DMS153 (cell line): ENCODE data around the gene RIMBP2.
A peak's percentile ranks its signal among the peaks of the same experiment; 100 is the strongest.

Experiments
- DNase-seq: peaks from one replicate; lab custom pipeline; 2025; lab: John Stamatoyannopoulos, UW

RIMBP2 gene

GRCh38 chr12:130566446-130567155, 149.5 kb downstream of the RIMBP2 start:
- no peak for DNase-seq

GRCh38 chr12:130565189-130565588, 150.9 kb downstream of the RIMBP2 start:
- no peak for DNase-seq

DNA sequence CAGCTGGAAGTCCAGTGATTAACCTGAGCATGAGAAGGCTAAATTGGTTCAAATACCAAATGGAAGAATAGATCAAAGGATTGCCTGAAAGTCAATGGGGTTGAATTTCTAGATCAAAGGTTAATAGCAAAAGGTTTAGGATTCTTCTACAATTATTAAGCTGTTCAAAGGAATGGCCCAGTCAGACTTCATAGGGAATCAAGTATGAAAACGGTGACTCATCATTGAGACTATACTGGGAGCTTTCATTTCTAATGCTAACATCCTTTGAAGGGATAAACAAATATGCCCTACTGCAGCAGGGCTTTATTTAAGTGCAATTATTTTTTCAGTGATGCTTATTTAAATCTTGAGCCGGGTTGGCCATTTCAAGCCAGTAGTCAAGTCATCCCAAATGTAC, 152.8 kb downstream of the RIMBP2 start:
- no peak for DNase-seq

- no peak for DNase-seq
Observed at GRCh38 chr12:130562716-130563115, 153.4 kb downstream of the RIMBP2 start.

- DNase-seq: no peak
Observed at GRCh38 chr12:130560321-130560720, 155.8 kb downstream of the RIMBP2 start.

DNA sequence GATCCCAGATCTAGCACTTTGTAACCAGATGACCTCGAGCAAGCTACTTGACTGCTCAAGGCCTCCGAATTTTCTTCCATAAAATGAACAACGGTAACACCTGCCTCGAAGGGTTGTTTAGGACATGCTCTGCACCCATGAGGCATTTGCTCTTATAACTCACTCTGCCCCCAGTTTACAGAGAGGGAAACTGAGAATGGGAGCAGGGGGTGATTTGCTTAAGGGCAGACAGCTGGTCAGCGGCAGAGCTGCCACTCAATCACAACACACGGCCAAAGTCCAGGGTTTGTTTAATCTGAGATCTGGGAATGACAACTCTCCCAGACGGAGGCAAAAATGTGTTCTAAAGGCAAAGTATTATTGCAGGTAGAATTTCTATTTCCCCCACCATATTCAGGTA, 156.3 kb downstream of the RIMBP2 start:
- no peak for DNase-seq

DNA sequence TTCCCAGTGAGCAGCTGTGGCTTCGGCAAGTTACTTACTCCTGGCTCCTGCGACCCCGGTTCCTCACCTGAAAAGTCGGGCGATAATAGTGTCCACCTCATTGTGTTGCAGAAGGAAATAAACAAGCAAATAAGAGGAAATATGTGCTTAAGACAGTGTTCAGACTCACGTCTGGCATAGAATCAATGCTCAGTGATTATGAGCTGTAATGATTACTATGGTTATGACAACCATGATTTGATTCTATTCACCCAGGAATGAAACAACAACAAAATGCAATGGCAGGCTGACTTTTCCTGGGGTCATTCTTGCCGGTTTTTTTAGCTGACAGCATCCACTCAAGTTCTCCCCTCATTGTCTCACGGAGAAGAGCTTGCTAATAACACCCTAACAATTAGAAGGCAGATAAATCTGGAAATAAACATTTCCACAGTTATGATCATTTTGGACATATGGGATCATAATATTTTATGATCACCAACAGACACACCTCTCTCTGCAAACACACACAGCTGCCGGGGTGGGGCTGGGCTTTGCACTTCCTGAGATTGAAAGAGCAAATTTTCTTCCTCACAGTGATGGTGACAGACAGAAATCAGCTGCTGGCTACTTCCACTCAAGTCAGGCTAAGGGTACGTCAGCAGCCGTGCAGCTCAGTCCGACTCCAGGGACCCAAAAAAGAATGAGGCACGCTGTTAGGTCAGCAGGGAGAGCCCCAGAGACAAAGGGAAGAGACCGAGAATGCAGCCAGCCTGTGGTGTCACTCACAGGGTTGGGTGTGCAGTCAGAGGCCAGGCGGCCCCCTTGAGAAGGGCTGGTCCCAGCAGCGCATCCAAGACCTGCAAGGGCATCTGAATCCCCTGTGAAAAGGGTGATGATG, 158.0 kb downstream of the RIMBP2 start:
- peak; percentile 66 for DNase-seq

DNA sequence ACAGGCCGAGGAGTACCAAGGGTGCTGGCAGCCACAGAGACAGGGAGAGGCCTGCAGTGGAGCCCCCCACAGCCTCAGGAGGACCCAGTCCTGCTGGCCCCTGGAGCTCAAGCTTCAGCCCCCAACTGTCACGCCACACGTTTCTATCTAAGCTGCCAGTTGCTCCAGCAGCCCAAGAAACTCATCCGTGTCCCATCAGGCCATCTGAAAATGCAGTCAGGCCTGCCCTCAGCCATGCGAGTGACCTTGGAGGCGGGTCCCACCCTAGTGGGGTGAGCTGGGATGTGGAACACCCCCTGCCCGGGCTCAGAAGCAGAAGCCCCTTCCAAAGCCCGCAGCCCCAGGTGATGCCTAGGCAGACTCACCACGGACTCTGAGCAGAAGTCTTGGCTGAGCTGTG, 158.9 kb downstream of the RIMBP2 start:
- no peak for DNase-seq

- no peak for DNase-seq
Observed at GRCh38 chr12:130556486-130557055, 159.5 kb downstream of the RIMBP2 start.

DNA sequence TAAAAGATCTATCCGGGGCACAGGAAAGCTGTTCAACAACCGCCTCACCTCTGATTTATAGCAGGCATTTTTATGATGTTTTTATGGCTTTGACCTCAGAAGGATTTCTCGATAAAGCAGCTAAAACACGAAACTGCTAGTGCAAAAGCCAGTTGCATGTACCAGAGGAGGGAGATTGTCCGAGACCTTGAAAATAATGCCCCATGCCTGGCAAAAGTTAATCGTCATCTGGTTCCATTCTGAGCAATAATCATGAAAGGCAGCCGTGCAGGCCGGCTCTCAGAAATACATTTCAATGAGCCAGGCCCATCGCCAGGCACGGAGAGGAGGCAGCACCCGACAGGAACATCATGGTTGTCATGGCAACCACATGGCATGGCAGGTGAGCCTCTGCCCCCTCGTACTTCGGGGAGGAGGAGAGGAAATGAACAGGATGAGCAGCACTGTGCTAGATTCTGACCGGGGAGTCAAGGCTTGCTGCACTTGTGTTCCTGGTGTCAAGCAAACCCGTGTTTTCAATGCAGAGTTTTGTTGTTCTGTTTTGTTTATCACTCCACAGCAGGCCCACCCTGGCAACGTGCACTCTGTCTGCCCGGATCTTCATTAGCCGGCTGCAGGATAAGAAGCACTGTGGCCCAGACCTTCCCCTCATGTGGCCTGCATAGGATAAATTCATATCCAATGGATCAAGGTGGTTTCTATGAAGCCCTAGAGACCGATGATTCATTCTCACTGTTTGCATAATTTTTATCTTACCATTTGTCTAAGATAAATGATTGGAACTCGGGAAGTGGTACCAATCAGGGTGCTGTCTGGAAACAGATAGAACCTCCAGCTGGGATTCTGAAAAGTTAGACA, 160.2 kb downstream of the RIMBP2 start:
- DNase-seq: peak; percentile 91

DNA sequence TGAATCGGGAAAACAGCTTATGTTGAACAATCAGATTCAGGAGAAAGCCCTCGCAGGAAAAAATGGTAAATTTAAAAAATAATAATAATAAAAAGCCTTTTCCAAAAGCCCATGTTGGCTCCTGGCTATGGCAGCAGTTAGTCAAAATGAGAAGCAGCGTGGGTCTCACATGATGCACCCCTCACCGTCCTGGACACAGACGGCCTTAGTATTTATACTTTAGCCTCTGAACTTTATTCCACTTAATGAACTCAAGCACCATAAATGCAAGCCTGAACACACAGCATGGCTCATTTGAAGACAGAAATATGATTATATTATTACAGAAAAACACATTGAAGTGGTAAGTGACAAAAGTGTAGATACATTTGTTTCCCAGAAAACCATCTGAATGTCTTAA, 160.9 kb downstream of the RIMBP2 start:
- no peak for DNase-seq

DNA sequence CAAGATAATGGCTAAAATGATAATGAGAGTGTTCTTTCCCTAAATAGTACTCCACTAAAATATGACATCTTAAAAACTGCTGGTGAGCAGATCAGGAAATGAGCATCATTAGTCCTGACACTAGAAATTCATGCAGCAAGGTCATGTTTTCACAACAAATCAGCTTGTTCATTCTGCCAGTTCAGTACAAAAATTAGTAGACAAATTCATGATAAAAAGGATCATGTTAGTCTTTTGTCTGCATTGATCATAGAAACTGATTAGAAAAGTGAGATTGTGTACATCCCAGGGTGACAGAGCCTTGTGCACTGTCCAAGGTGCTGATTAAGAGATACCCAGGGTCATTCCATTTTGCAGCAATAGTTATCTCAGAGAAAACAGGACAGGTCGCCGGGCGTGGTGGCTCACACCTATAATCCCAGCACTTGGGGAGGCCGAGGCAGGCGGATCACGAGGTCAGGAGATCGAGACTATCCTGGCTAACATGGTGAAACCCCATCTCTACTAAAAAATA, 163.6 kb downstream of the RIMBP2 start:
- DNase-seq: no peak

DNA sequence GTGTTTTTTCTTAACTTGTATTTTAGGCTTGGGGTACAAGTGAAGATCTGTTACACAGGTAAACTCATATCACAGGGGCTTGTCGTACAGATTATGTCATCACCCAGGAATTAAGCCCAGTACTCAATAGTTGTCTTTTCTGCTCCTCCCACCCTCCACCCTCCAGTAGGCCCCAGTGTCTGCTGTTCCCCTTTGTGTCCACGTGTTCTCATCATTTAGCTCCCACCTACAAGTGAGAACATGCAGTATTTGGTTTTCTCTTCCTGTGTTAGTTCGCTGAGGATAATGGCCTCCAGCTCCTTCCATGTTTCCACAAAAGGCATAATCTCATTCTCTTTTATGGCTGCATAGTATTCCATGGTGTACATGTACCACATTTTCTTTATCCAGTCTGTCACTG, 166.7 kb downstream of the RIMBP2 start:
- DNase-seq: no peak

- DNase-seq: no peak
Observed at GRCh38 chr12:130547480-130548155, 168.5 kb downstream of the RIMBP2 start.

GRCh38 chr12:130546494-130546893, 169.6 kb downstream of the RIMBP2 start:
- DNase-seq: no peak

DNA sequence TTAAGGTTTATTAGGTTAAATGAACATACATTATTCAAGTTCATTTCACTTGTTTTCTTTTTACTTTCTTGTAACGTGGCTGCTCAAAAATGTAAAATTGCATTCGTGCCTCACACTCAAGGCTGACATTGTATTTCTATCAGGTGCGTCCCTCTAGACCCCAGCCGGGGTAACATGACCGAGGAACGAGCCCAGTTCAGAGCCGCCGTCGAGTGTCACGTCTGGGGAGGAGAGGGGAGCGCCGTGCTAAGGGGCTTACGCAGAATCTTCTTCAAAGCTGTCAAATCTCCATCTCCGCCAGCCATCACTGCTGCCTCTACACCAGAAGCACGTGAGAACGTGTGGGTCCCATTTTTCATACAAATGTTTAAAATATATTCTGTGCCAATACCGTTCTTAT, 170.6 kb downstream of the RIMBP2 start:
- no peak for DNase-seq

DNA sequence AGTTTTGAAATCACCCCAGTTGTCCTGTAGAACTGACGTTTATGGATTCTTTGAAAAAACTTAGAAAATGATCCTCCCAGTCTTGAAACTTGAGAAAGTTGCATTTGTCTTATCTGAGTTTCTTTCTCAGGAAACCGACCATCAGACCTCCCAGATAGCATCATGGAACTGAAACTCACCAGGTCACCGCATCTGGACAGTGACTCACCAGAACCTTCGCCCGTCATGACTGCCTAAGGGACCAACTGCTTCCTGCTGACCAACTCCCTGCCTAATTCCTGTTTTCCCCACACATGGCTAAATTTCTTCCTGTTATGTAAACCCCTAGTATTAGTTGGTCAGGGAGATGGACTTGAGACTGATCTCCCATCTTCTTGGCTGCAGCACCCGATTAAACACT, 175.7 kb downstream of the RIMBP2 start:
- DNase-seq: no peak

DNA sequence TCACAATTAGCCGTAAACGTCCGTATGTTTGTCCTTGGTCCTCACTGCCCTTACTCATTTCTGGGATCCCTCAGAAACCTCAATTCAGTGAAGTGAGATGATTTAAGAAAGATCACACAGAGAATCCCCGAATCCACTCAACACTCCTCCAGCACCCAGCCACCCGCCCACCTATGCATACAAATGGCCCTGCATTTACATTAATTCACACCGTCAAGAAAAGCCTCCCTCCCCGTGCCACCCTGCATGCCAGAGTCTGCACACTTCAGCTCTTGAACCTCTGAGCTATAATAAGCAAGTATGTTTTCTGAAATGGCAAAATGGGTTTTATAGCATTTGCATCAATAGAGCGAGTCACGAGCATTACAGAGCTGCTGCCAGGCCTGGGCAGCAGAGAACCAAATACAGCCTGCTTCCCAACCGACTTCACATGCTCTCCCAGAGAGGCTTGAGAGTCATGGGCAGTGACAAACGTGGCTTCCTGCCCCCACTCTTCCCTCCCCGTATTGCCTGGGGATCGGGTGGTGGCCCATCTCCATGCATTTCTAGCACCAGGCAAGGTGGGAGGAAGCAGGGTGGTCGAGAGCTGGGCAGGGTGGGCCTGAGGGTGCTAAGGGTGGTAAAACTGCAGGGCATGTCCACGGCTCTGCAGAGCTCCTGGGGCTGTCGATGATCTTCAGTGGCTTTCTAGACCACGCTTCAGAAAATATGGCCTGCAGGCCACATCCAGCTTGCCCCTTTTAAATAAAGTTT, 177.6 kb downstream of the RIMBP2 start:
- DNase-seq: no peak

- no peak for DNase-seq
Observed at GRCh38 chr12:130537655-130538054, 178.4 kb downstream of the RIMBP2 start.

- no peak for DNase-seq
Observed at GRCh38 chr12:130537051-130537450, 179.0 kb downstream of the RIMBP2 start.

- DNase-seq: no peak
Observed at GRCh38 chr12:130530429-130530828, 185.7 kb downstream of the RIMBP2 start.
